G401.6 (cell line): Measurements from ENCODE around the gene AGBL3.
"Not testable (repeated sequence)": the region's sequence is repeated elsewhere in the genome, so short reads cannot be mapped to it uniquely, and the experiment has no call there.

Experiments
- FAIRE-seq: peaks from 2 replicates; lab custom pipeline; 2012; peaks lifted over from hg19 to GRCh38; lab: Jason Lieb, UNC

Gene AGBL3

GRCh38 chr7:134966691-134967090 is 19.6 kb upstream of the AGBL3 start:
- no peak for FAIRE-seq

- no peak for FAIRE-seq
Measured at GRCh38 chr7:134968110-134968509, 18.2 kb upstream of the AGBL3 start.

DNA sequence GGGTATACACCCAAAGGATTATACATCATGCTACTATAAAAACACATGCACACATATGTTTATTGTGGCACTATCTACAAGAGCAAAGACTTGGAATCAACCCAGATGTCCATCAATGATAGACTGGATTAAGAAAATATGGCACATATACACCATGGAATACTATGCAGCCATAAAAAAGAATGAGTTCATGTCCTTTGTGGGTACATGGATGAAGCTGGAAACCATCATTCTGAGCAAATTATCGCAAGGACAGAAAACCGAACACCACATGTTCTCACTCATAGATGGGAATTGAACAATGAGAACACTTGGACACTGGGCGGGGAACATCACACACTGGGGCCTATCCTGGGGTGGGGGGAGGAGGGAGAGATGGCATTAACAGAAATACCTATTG is 4.7 kb upstream of the AGBL3 start:
- not testable (repeated sequence) for FAIRE-seq

- no peak for FAIRE-seq
Measured at GRCh38 chr7:134985894-134986362, 380 bp upstream of the AGBL3 start.

DNA sequence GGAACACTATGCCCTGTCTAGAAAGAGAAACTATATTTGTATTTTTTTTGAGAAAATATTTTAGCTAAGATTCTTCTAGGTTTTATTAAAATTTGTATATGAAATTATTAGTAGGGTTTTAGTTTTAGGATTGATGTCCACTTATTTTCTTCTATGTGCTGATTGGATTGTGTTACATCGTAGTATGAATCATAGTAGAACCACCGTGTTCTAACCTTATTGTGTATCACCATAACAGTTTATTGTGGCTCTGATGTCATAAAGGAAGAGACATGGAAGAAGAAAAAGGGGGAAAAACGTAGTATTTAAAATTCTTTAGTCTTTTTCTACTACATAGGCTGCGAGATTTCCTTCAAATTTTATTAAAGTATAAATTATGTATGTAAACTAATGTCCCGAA is 1.9 kb downstream of the AGBL3 start:
- no peak for FAIRE-seq

- no peak for FAIRE-seq
Measured at GRCh38 chr7:134991469-134992339, 5.4 kb downstream of the AGBL3 start.

GRCh38 chr7:134992626-134993179 is 6.4 kb downstream of the AGBL3 start:
- no peak for FAIRE-seq

GRCh38 chr7:134993877-134994456 is 7.7 kb downstream of the AGBL3 start:
- no peak for FAIRE-seq

GRCh38 chr7:134995239-134996096 is 9.2 kb downstream of the AGBL3 start:
- no peak for FAIRE-seq

- FAIRE-seq: no peak
Measured at GRCh38 chr7:134996097-134996550, 9.8 kb downstream of the AGBL3 start.

DNA sequence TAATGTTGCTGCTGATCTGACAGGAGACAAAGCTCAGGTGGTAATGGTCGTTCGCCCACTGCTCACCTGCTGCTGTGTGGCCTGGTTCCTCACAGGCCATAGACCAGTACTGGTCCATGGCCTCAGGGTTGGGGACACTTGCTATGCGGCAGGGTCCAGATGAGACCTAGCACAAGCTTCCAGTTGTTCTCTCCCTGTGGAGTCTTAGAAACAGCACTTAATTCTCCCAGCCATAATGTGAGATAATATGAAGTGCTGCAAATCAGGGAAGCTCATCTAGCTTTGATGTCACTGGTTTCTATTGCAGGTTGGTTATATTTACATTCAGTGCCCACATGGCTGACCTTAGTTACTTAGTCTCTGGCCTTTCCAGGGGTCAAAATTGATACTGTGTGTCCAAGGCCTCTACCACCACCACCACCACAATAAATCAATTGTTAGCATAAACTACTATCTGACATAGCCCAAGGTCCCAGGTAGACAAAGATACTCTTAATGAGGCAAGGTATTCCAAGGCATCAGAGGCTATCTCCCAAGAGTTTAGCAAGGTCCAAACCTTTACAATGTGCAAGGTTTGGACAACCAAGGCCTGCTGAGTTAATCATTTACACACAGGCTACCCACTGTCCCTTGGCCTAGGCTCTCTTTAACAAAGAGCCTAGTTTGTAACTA is 11.0 kb downstream of the AGBL3 start:
- no peak for FAIRE-seq

GRCh38 chr7:134999136-134999535 is 12.8 kb downstream of the AGBL3 start:
- FAIRE-seq: no peak

DNA sequence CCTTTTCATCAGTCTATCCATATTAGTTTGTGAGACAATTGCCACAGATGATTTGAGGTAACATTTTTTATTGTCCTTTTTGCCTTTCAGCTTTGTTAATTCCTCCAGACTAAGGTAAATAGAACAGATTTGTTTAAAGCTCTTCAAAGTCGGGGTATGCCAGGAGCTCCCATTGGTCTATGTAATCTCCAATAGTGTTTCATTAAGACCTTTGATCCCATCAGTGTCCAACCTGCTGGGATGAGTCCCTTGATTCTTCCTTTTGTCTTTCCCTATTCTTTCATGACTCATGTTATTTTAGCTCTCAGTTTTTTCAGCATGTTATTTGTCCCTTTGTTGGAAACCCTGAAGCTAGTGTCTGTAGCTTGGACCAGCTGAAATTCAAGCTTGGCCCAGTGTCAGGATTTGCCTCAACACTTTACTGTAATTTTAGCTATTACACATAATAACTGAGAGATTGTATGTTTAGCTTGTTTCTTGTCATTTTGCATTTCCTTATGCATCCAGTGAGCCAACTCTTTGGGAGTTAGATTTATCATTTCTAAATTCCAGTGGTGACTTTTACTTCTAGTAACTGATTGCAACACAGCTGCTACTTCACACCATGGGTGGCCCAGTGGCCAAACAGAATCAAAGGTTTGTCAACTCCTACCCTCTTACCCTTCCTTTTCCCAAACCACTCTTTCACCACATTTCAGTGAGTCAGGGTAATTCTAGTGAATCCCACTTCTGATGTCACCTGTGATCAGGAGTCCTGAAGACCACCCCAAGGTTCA is 15.3 kb downstream of the AGBL3 start:
- FAIRE-seq: no peak

- FAIRE-seq: no peak
Measured at GRCh38 chr7:135012229-135012628, 25.9 kb downstream of the AGBL3 start.

- FAIRE-seq: no peak
Measured at GRCh38 chr7:135023622-135024021, 37.3 kb downstream of the AGBL3 start.

DNA sequence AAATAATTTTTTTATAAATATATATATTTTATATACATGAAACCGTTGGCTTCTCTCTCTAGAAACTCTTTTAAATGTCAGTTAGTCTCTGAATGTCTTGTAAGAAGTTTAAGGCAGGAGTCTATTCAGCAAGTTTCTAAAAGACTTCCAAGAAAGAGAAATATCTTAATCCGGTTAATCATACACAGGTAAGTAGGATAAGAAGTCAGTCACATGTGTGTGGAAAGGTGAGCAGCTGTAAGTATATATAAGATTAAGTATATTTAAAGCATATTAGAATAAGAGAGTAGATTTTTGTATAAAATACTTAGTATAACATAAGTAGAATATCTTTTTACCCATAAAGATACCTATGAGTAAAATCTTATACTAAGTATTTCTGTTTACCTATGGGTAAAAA is 48.9 kb downstream of the AGBL3 start:
- no peak for FAIRE-seq

GRCh38 chr7:135067017-135067416 is 80.7 kb downstream of the AGBL3 start:
- not testable (repeated sequence) for FAIRE-seq

DNA sequence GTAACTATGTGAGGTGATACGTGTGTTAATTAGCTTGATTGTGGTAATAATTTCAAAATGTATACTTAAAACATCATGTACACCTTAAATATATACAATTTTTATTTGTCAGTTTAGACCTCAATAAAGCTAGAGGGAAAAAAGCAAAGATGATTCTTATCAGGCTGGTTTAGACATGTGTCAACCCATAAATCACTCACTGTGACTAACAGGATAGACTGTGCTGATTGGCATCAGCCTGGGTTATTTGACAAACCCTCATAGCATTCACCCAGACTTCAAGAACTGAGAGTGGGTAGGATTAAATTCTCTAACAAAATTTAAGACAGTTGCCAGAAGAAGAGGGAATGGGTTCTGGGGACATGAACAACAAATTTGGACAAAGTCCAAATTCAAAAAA is 87.8 kb downstream of the AGBL3 start:
- FAIRE-seq: no peak

DNA sequence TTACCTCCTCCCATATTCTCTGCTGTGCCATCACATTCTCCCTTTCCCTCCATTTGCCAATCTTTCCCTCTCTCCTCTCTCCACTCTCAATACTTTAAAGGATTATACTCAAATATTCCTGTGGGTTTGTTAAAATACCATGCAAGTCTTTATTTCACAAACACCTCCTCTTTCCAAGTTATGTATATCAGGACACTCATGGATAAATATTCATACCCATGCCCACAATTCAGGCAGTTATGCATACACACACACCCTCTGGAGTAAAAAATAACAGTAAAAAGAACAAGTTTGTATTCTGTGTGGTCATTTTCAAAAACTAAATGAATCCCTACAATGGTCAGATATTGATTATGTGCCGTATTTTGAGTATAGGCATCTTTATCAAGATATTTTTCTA is 88.2 kb downstream of the AGBL3 start:
- FAIRE-seq: no peak

GRCh38 chr7:135075716-135076115 is 89.4 kb downstream of the AGBL3 start:
- FAIRE-seq: no peak

DNA sequence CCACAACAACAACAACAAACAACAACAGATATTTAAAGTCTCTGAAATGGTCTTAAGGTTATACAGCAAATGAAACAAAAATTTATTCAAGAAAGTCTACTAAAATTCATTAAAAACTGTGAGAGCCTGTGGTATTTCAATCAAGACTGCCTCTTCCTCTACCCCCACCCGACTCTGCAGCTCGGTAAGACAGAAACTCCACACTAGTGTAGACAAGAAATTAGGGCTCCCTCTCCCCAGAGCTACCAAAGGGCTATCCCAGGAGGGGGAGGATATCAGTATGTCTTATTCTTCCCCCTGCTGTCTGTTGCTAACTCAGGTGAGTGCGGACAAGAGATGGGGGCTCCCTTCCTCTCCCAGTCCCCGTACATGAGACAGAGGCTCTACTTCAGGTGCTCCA is 90.6 kb downstream of the AGBL3 start:
- FAIRE-seq: no peak
